HG03064 (cell line): ENCODE measurements around the gene ODAD4.
A peak's percentile ranks its signal among the peaks of the same experiment; 100 is the strongest.

Source experiments
- ATAC-seq: cut with Tn5 transposase; IDR thresholded peaks from one replicate; pipeline ENCODE4 v1.9.1; 2021; ENCODE audit warnings: low read depth; ENCODE audit not compliant: unreplicated experiment

ODAD4 gene

GRCh38 chr17:41937970-41938954, 7.8 kb downstream of the ODAD4 start:
- no peak for ATAC-seq

DNA sequence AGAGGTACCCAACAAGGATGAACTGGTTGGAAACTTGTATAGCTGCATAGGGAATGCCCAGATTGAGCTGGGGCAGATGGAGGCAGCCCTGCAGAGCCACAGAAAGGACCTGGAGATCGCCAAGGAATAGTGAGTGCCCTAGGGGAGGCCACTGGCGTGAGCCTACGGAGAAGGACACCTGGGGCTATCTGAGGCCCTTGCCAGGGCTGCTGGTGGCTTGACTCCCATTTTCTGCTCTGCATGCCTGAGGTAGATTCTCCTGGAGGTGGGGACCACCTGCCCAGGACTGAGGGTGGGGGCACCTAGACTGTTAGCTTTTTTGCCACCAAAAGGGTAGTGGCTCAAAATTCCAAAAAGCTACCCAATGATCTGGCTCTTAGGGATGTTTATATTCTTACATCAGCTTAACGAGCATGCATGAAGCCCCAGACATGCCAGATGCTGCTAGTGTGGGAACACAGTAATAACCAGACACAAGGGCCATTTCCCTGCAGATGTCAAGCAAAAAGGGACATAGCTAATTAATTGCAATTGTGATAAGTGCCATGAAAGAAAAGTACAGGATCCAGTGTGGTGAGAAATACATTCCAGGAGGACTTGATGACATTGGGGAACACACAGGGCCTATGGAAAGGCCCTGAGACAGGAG, 8.8 kb downstream of the ODAD4 start:
- ATAC-seq = no peak

GRCh38 chr17:41939693-41940090, 9.3 kb downstream of the ODAD4 start:
- no peak for ATAC-seq

GRCh38 chr17:41941168-41941567, 10.8 kb downstream of the ODAD4 start:
- ATAC-seq = no peak

- no peak for ATAC-seq
Observed at GRCh38 chr17:41942626-41943373, 12.4 kb downstream of the ODAD4 start.

GRCh38 chr17:41943492-41943891, 13.1 kb downstream of the ODAD4 start:
- ATAC-seq = no peak

GRCh38 chr17:41944943-41945342, 14.5 kb downstream of the ODAD4 start:
- no peak for ATAC-seq

DNA sequence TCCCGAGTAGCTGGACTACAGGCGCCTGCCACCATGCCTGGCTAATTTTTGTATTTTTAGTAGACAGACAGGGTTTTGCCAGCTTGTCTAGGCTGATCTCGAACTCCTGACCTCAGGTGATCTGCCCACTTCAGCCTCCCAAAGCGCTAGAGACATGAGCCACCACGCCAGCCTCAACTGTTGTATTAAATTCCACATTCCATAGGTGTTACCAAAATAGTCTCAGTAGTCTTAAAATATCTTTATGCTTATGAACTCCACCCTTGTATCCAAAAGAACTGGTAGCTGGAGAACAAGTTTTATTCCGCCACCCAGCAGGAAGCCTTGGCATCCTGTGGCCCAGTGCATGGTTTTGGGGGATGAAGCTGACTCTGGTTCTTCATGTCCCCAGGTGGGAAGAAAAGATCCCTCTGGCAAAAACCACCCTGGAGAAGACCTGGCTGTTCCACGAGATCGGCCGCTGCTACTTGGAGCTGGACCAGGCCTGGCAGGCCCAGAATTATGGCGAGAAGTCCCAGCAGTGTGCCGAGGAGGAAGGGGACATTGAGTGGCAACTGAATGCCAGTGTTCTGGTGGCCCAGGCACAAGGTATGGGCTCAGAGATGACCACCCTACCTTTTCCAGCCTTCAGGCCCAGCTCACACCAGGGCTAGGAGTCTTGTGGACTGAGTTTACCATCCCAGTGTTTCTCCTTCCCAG, 18.5 kb downstream of the ODAD4 start:
- ATAC-seq = no peak

- ATAC-seq = no peak
Observed at GRCh38 chr17:41956522-41956921, 26.1 kb downstream of the ODAD4 start.

DNA sequence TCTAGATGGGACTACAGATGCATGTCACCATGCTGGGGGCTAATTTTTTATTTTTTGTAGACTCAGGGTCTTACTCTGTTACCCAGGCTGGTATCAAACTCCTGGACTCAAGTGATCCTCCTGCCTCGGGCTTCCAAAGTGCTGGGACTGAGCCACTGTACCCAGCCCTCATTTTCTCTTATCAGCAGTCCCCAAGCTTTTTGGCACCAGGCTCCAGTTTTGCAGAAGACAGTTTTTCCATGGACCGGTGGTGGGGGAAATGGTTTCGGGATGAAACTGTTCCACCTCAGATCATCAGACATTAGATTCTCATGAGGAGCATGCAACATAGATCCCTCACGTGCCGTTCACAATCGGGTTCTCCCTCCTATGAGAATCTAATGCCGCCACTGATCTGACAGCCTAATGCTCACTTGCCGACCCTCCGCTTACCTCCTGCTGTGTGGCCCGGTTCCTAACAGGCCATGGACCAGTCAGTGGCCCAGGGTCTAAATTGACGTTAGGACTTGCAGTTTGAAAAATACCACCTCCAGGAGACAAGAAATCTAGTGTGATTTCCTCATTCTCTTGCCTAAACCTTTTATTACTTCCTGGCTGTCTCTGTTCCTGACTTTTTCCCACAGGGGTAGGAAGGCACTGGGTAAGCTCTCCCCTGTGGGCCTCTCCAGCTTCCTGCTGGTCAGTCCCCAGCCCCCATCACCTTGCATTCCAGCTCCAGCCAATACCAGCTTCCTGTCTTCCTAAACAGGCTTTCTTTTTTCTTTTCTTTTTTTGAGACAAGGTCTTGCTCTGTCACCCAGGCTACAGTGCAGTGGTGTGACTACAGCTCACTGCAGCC, 26.8 kb downstream of the ODAD4 start:
- ATAC-seq = no peak

DNA sequence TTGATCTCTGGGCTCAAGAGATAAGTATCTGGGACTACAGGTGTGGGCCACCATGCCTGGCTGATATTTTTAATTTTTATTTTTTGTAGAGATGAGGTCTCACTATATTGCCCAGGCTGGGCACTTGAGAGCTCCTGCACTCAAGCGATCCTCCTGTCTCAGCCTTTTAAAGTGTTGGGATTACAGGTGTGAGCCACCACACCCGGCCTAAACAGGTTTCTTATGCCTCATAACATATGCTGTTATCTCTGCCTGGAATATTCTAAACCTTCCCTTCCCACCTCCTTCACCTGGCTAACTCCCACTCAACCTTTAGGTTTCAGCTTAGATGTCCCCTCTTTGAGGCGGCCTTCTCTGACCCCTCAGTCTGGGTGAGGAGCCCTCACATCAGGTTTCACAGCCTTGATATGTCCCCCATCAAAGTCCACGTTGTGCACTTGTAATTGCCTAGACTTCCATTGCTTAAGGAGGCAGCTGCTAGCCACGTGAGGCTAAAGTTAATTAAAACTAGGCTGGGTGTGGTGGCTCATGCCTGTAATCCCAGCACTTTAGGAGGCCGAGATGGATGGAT, 27.5 kb downstream of the ODAD4 start:
- no peak for ATAC-seq

DNA sequence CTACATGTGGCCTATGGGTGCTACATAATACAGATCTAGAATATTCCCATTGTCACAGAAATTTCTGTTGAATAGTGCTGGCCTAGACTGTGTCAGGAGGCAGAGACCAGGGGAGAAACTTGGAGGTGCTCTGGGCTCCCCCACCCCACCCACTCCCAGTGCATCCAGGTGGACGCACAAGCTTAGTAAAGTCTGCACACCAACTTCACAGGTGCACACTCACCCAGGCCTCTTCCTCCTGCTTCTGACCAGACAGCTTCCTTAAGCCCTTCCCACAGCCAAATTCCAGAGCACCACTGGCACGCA, 28.6 kb downstream of the ODAD4 start:
- ATAC-seq = no peak

- no peak for ATAC-seq
Observed at GRCh38 chr17:41959336-41960095, 29.1 kb downstream of the ODAD4 start.

GRCh38 chr17:41962111-41962510, 31.7 kb downstream of the ODAD4 start:
- no peak for ATAC-seq

DNA sequence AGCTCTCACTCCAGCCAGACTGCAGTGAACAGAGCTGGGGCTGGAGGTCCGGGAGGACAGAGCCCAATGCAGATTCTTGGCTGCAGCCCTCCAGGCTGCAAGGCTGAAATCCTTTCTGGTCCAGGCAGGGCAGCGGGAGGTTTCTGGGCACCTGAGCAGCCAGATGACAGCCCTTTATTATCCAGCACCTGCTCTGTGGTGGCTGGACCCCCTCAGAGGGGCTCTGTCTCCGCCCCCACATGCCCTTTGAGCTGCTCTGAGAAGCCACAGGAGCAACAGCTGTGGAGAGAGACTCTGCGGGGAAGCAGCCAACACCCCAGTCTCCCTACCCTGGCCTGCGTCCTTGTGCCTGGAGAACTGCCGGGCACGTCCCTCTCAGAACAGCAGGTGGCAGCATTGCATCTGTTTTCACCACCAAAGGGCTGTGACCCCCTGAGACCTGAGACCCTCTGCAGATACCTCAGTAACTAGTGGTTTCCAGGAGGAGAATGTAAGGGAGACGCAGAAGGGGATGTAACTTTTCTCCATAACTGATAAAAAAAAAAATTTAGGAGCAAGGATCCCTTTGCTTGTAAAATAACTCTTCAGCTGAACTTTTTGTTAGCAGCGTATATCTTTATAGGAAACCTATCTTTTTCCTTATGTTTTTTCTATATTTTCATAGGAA, 32.5 kb downstream of the ODAD4 start:
- no peak for ATAC-seq

- no peak for ATAC-seq
Observed at GRCh38 chr17:41965694-41966462, 35.5 kb downstream of the ODAD4 start.

GRCh38 chr17:41966463-41967140, 36.2 kb downstream of the ODAD4 start, which contains the start of gene CNP:
Gene CNP (plus strand): TSS chr17:41966795. CDS start chr17:41966885, 90 bp downstream.
- ATAC-seq = peak; percentile 56
